ENCODE data around the gene BOK. TPM values are rescaled to one million over a fixed set of nuclear protein-coding genes. Genes with fewer than 3 reads are reported as not detected.
"Not testable (repeated sequence)": the region's sequence is repeated elsewhere in the genome, so short reads cannot be mapped to it uniquely, and the experiment has no call there.

The BOK gene
- total and polyA plus RNA-seq, 5 experiments from 2014 or later, result 0.53 TPM; not detected in 4

GRCh38 chr2:241590496-241591455 lies 32.2 kb downstream of the BOK start:
- DNase-seq, ATAC-seq, POLR2A ChIA-PET, H3K27me3 Mint-ChIP-seq, H3K4me3 Mint-ChIP-seq, H3K4me1 Mint-ChIP-seq, H3K27ac Mint-ChIP-seq: not testable (repeated sequence)
- Mint-ChIP-seq H3K9me3 (peaks cover 3 to 26% (median 12%) of the 10 kb centered on the region in 9 donors), H3K36me3 (peaks cover 16 to 37% (median 30%) of the 10 kb centered on the region in 3 donors)

DNA sequence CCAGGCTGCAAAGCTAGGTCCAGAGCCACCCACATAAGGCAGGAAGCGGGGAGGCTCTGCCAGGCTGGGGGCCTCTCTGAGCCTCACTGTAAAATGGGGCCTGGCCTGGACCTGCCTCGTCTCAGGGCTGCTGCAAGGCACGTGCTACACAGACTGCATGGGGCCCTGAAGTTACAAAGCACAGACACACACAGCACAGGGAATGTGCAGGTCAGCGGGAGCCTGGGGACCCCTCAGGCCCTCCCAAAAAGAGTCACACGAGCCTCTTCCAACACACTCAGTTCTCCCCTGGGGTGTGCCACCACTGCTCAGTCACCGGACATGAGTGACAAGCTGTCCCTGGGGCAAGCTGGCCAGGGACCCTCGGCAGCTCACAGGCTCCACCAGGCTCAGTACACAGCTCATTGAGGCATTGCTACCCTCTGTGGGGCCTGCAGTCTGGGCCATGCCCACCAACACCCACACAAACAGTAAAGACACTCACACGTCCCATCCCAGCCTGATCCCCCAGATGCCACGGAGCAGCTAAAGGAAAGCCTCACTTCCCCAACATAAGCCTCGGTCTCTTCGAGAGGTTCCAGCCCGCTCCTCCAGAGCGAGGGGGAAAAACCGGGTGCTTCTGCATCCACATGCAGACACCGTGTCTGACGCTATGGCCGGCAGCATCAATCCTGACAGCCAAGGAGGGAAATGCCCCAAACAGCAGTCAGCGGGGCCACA lies 33.7 kb downstream of the BOK start:
- Mint-ChIP-seq H3K4me1 (no peaks in the 10 kb centered on the region), H3K27me3 (no peaks in the 10 kb centered on the region), H3K27ac (no peak overlapping the region), H3K4me3 (no peak overlapping the region), H3K36me3 (peaks cover 20 to 25% (median 21%) of the 10 kb centered on the region in 3 donors), H3K9me3 (peaks cover 0 to 12% (median 3%) of the 10 kb centered on the region in 9 donors)
- ATAC-seq (no peak), DNase-seq (no peak)
- POLR2A ChIA-PET, result no interaction called here

DNA sequence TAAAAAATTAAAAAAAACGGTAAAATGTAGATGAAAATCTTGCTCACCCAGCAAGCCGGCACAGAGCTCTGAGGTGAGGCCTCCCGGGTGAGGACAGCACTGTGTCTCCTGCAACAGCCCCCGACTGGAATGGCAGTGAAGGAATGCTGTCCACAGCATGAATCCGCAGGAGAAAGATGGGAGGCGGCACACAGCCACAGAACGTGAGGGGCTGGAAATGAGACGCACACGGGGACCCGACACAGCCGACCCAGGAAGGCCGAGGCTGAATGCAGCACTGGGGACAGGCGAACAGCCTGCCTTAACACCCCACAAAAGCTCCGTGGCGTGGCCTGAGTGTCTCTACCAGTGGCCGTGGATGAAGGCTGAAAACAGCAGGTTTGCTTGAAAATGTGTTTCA lies 34.7 kb downstream of the BOK start:
- peak overlapping the region in 1 of 10 donors; percentile 3 for H3K27ac Mint-ChIP-seq
- POLR2A ChIA-PET, result no interaction called here
- peaks cover 0 to 3% (median 0%) of the 10 kb centered on the region in 9 donors for H3K9me3 Mint-ChIP-seq
- H3K4me3 Mint-ChIP-seq, result no peak overlapping the region
- peaks cover 0 to 3% (median 0%) of the 10 kb centered on the region in 4 donors for H3K4me1 Mint-ChIP-seq
- ATAC-seq (no peak), DNase-seq (no peak)
- no peaks in the 10 kb centered on the region for H3K27me3 Mint-ChIP-seq
- peaks cover 13 to 28% (median 15%) of the 10 kb centered on the region in 3 donors for H3K36me3 Mint-ChIP-seq

DNA sequence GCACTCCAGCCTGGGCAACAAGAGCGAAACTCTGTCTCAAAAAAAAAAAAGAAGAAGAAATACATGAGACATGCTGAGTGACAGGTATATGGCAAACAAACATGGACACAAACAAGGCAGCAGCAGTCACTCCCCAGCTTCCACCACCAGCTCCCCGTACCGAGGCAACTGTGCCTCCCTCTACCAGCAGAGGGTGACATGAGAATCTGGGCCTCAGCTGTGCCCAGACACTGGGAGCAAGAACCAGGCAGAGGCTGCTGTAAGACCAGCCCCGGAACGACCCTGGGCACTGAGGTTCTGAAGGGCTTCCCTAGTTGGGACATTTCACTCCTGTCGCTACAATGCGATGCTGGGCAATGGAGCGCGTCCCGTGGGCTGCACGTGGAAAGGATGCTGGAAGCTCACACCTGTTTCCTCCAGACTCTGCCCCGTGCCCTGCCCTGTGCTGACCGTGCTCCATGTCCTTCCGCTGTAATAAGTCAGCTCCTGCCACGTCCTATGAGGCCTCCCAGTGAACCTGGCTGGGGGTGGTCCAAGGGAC lies 37.1 kb downstream of the BOK start:
- ATAC-seq, result no peak
- H3K27ac Mint-ChIP-seq, result peak overlapping the region in 1 of 10 donors; percentile 13
- H3K9me3 Mint-ChIP-seq, result no peaks in the 10 kb centered on the region
- DNase-seq, result peak in 1 of 10 donors; percentile 23
- POLR2A ChIA-PET, result no interaction called here
- H3K27me3 Mint-ChIP-seq, result no peaks in the 10 kb centered on the region
- H3K4me1 Mint-ChIP-seq, result peaks cover 0 to 5% (median 0%) of the 10 kb centered on the region in 4 donors
- H3K36me3 Mint-ChIP-seq, result peaks cover 0 to 51% (median 9%) of the 10 kb centered on the region in 3 donors
- no peak overlapping the region for H3K4me3 Mint-ChIP-seq

DNA sequence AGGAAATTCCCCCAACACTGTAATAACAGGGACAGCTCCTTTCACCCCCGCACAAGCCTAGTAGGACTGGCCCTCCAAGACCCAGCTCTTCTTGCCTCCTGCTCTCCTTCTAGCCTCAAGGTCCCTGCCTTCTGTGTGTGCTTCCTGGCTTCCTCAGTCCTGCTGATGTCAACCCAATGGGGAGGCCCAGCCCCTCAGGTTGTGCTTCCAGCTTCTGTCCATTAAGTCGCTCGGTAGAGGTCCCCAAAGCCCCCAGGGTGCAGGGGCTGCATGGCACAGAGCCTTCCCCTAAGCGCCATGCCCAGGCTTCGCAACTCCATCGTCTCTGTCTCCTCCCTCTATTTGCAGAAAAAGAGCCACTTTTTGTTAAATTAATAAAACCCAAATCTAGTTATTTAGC lies 39.0 kb downstream of the BOK start:
- no peak for ATAC-seq

DNA sequence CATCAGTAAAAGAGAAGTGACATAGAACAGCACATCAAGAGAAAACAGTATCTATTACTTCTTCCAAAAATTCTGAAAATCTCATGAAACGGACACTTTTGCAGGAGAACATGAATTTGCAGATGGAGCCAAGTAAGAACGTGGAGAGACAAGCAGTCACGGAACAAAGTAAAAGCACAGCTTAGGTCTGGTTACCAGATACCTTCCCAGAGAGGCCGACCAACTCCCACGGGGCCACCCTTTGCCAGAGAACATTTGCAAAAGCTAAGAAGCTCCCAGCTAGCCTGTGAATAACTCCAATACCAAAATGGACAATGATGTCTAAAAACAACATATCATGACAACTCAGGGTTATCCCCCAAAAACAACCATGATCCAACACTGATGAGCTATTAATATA lies 39.5 kb downstream of the BOK start:
- POLR2A ChIA-PET, result no interaction called here
- peaks cover 0 to 59% (median 13%) of the 10 kb centered on the region in 3 donors for H3K36me3 Mint-ChIP-seq
- ATAC-seq (no peak), DNase-seq (no peak)
- H3K4me3 Mint-ChIP-seq, result no peak overlapping the region
- no peaks in the 10 kb centered on the region for H3K27me3 Mint-ChIP-seq
- H3K4me1 Mint-ChIP-seq, result peaks cover 0 to 5% (median under 1%) of the 10 kb centered on the region in 4 donors
- no peaks in the 10 kb centered on the region for H3K9me3 Mint-ChIP-seq
- H3K27ac Mint-ChIP-seq, result no peak overlapping the region

More for the DNA sequence above, 39.0 kb downstream of the BOK start:
- Mint-ChIP-seq H3K9me3 (no peaks in the 10 kb centered on the region), H3K27ac (peak overlapping the region in 2 of 10 donors; percentile 23 to 40), H3K27me3 (no peaks in the 10 kb centered on the region), H3K36me3 (peaks cover 0 to 61% (median 13%) of the 10 kb centered on the region in 3 donors), H3K4me1 (peaks cover 0 to 5% (median under 1%) of the 10 kb centered on the region in 4 donors), H3K4me3 (no peak overlapping the region)
- no peak for DNase-seq
- POLR2A ChIA-PET, result no interaction called here

DNA sequence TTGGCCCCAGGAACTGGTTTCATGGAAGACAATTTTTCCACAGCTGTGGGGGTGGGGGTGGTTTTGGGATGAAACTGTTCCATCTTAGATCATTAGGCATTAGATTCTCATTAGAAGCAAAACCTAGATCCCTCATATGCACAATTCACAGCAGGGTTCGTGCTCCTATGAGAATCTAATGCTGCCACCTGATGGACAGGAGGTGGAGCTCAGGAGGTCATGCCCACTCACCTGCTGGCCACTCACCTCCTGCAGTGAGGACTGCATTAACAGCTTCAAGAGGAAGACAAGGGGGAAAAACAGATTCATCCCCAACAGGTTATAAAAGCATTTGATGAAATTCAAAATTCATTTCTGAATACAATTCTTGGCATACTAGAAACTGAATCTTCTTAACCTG lies 39.9 kb downstream of the BOK start:
- no peak overlapping the region for H3K27ac Mint-ChIP-seq
- DNase-seq (no peak), ATAC-seq (no peak)

GRCh38 chr2:241599615-241600014 lies 41.1 kb downstream of the BOK start:
- Mint-ChIP-seq H3K27ac (peak overlapping the region in 1 of 10 donors; percentile 71), H3K36me3 (peaks cover 0 to 56% (median 9%) of the 10 kb centered on the region in 3 donors), H3K27me3 (no peaks in the 10 kb centered on the region), H3K9me3 (no peaks in the 10 kb centered on the region), H3K4me3 (no peak overlapping the region), H3K4me1 (peaks cover 0 to 5% (median under 1%) of the 10 kb centered on the region in 4 donors)
- no peak for DNase-seq
- ATAC-seq, result no peak
- POLR2A ChIA-PET, result no interaction called here

More for the DNA sequence above, 39.9 kb downstream of the BOK start:
- Mint-ChIP-seq H3K36me3 (peaks cover 0 to 61% (median 13%) of the 10 kb centered on the region in 3 donors), H3K4me3 (no peak overlapping the region), H3K9me3 (no peaks in the 10 kb centered on the region), H3K27me3 (no peaks in the 10 kb centered on the region), H3K4me1 (peaks cover 0 to 5% (median under 1%) of the 10 kb centered on the region in 4 donors)
- POLR2A ChIA-PET, result no interaction called here

- DNase-seq (no peak), ATAC-seq (no peak)
- H3K4me1 Mint-ChIP-seq, result peaks cover 0 to 6% (median under 1%) of the 10 kb centered on the region in 4 donors
- no peak overlapping the region for H3K4me3 Mint-ChIP-seq
- POLR2A ChIA-PET, result no interaction called here
- no peaks in the 10 kb centered on the region for H3K27me3 Mint-ChIP-seq
- H3K9me3 Mint-ChIP-seq, result no peaks in the 10 kb centered on the region
- H3K36me3 Mint-ChIP-seq, result peaks cover 0 to 61% (median 9%) of the 10 kb centered on the region in 3 donors
- H3K27ac Mint-ChIP-seq, result no peak overlapping the region
These were observed 43.3 kb downstream of the BOK start for GRCh38 chr2:241601841-241602240.

GRCh38 chr2:241602720-241603119 lies 44.2 kb downstream of the BOK start:
- no peaks in the 10 kb centered on the region for H3K9me3 Mint-ChIP-seq
- ATAC-seq (no peak), DNase-seq (no peak)
- no peak overlapping the region for H3K4me3 Mint-ChIP-seq
- peaks cover 0 to 3% (median 2%) of the 10 kb centered on the region in 4 donors for H3K4me1 Mint-ChIP-seq
- H3K36me3 Mint-ChIP-seq, result peaks cover 0 to 55% (median 9%) of the 10 kb centered on the region in 3 donors
- POLR2A ChIA-PET, result no interaction called here
- no peak overlapping the region for H3K27ac Mint-ChIP-seq
- H3K27me3 Mint-ChIP-seq, result no peaks in the 10 kb centered on the region

DNA sequence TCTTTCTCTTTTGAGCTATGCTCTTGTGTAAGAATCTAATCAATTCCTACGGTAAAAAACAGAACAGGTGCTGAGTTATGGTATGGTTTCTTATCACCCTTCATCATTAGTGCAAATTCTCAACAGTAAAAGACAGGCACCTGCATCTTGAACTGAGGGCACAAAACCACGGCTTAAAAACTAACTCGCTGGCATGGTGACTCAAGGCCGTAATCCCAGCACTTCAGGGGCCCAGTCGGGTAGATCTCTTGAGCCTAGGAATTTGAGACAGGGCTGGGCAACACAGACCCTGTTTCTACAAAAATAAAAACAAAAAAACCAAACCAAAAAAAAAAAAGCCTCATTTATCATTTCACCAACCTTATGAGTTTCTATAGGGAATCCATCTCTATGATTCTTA lies 45.1 kb downstream of the BOK start:
- Mint-ChIP-seq H3K4me1 (peaks cover 3 to 7% (median 6%) of the 10 kb centered on the region in 4 donors), H3K36me3 (peaks cover 0 to 50% (median 9%) of the 10 kb centered on the region in 3 donors), H3K9me3 (no peaks in the 10 kb centered on the region), H3K4me3 (no peak overlapping the region), H3K27me3 (no peaks in the 10 kb centered on the region), H3K27ac (no peak overlapping the region)
- DNase-seq (no peak), ATAC-seq (no peak)
- POLR2A ChIA-PET, result no interaction called here

DNA sequence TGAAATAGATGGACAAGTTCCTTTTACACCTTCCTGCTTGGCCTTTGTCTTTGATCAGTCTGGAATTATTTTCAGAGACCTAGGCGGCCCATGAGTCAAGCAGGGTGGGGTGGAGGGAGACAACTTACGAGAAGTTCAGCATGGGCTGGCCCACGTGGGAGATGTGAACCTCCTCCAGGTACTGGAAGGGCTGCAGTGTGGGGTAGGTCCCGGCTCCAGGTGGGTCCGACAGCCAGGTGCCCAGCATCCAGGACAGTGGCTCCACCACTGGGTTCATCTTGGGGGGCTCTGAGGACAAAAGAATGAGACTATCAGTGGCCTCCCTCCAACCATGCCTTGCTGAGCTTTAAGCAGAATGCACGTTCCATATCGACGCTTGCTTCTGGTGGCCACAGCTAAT lies 47.6 kb downstream of the BOK start:
- Mint-ChIP-seq H3K4me1 (peaks cover 12 to 22% (median 19%) of the 10 kb centered on the region in 4 donors), H3K27me3 (no peaks in the 10 kb centered on the region), H3K27ac (no peak overlapping the region), H3K36me3 (peaks cover 0 to 25% (median 4%) of the 10 kb centered on the region in 3 donors), H3K4me3 (peak overlapping the region in 1 of 10 donors; percentile 6), H3K9me3 (no peaks in the 10 kb centered on the region)
- POLR2A ChIA-PET, result no interaction called here
- DNase-seq (no peak), ATAC-seq (no peak)
